Keratinocyte (primary cell): ENCODE results near the gene ASIC2. TPM values are rescaled to one million over a fixed set of nuclear protein-coding genes. Genes with fewer than 3 reads are reported as not detected.

Experiments
- DNase-seq: peaks from one replicate; pipeline ENCODE4 v3.0.0-alpha.2; 2011; ENCODE audit warnings: low read depth, missing footprints, low spot score
- FAIRE-seq: peaks from 2 replicates; lab custom pipeline; 2011; peaks lifted over from hg19 to GRCh38; lab: Jason Lieb, UNC
- H2AFZ ChIP-seq: 2 replicates; pipeline ENCODE4 v1.6.0; 2012; ENCODE audit warnings: low read length, control low read depth, inconsistent platforms; ENCODE audit not compliant: control insufficient read depth
- H3K27ac ChIP-seq: 2 replicates; pipeline ENCODE4 v1.5.1; 2011; ENCODE audit warnings: low read length; ENCODE audit not compliant: control insufficient read depth, insufficient read depth
- H3K27me3 ChIP-seq: 3 replicates; pipeline ENCODE4 v1.6.0; 2011; ENCODE audit warnings: low read length; ENCODE audit not compliant: control insufficient read depth, insufficient read depth; ENCODE audit errors: extremely low read depth
- H3K36me3 ChIP-seq, 2 experiments: 2 replicates in 1 of 2; 3 replicates in 1 of 2; pipeline ENCODE4 v1.5.1; 2011; ENCODE audit warnings: low read length in 2 of 2, mild to moderate bottlenecking in 1 of 2; ENCODE audit not compliant: control insufficient read depth in 2 of 2, insufficient read depth in 2 of 2; ENCODE audit errors: extremely low read depth in 1 of 2
- H3K4me1 ChIP-seq: 3 replicates; pipeline ENCODE4 v1.5.1; 2011; ENCODE audit warnings: low read length; ENCODE audit not compliant: control insufficient read depth, insufficient read depth; ENCODE audit errors: extremely low read depth
- H3K4me2 ChIP-seq: 3 replicates; pipeline ENCODE4 v1.6.0; 2011; ENCODE audit warnings: low read depth, low read length; ENCODE audit not compliant: control insufficient read depth, insufficient read depth; ENCODE audit errors: extremely low read depth
- H3K4me3 ChIP-seq, 3 experiments: fragments of 200-600 bp in 1 of 3; sonication (generic) in 1 of 3; 2 replicates in 2 of 3; 3 replicates in 1 of 3; pipeline ENCODE4 v1.5.1; 2011 to 2016; ENCODE audit warnings: low read length in 3 of 3, mild to moderate bottlenecking in 3 of 3, control low read depth in 2 of 3, inconsistent platforms in 1 of 3, low read depth in 1 of 3, mixed read lengths in 1 of 3, mixed run types in 1 of 3, moderate library complexity in 1 of 3; ENCODE audit not compliant: control insufficient read depth in 2 of 3, insufficient read depth in 2 of 3; ENCODE audit errors: extremely low read depth in 1 of 3
- H3K79me2 ChIP-seq: 2 replicates; pipeline ENCODE4 v1.6.0; 2012; ENCODE audit warnings: low read length; ENCODE audit not compliant: control insufficient read depth, insufficient read depth
- H3K9ac ChIP-seq: 3 replicates; pipeline ENCODE4 v1.6.0; 2011; ENCODE audit warnings: low read length; ENCODE audit not compliant: control insufficient read depth, insufficient read depth; ENCODE audit errors: extremely low read depth
- H3K9me1 ChIP-seq: 3 replicates; pipeline ENCODE4 v1.6.0; 2011; ENCODE audit warnings: low read length; ENCODE audit not compliant: control insufficient read depth, insufficient read depth; ENCODE audit errors: extremely low read depth
- H3K9me3 ChIP-seq: 2 replicates; pipeline ENCODE4 v1.5.1; 2012; ENCODE audit warnings: low read depth, low read length; ENCODE audit not compliant: control insufficient read depth
- H4K20me1 ChIP-seq: 3 replicates; pipeline ENCODE4 v1.6.0; 2011; ENCODE audit warnings: low read length; ENCODE audit not compliant: control insufficient read depth, insufficient read depth; ENCODE audit errors: extremely low read depth
- EZH2 ChIP-seq: IDR thresholded peaks from one replicate; pipeline ENCODE4 v1.6.1; 2012; ENCODE audit warnings: inconsistent platforms, mild to moderate bottlenecking, low read length, moderate library complexity
- dilution Hi-C: fragments of 300-500 bp; cut with MboI; formaldehyde crosslinking; loops from one replicate; pipeline ENCODE4 v1.7.0; 2020; ENCODE audit warnings: low sequenced_read_pairs; ENCODE audit not compliant: extremely low pct_ligation_motif_present
- polyA plus RNA-seq, 5 experiments: library from polyadenylated mRNA; depleted of rRNA in 3 of 5; stranded (reverse) in 3 of 5; stranded (forward) in 1 of 5; unstranded in 1 of 5; fragments of >200 nt; gene quantifications; 1 replicate in 1 of 5; 2 replicates in 3 of 5; 3 replicates in 1 of 5; pipeline versions ENCODE4 v1.2.1 to v1.2.3, GENCODE V29; 2011 to 2012; ENCODE audit warnings: missing spikeins in 2 of 5, low read depth in 1 of 5, low replicate concordance in 1 of 5
- TF ChIP-seq, protein P1 (sequence below), 3 experiments: IDR thresholded peaks in 1 of 3; conservative IDR thresholded peaks in 1 of 3; optimal IDR thresholded peaks in 1 of 3; 2 replicates in 2 of 3; 3 replicates in 1 of 3; pipeline versions ENCODE3 to v1.5.1; 2011; ENCODE audit warnings: low read length in 3 of 3, mild to moderate bottlenecking in 3 of 3, moderate library complexity in 2 of 3, control low read depth in 1 of 3, inconsistent platforms in 1 of 3; ENCODE audit not compliant: insufficient read depth in 2 of 3; ENCODE audit errors: extremely low read depth in 1 of 3

The ASIC2 gene
- polyA plus RNA-seq, 1 donor (not counting 4 experiments of a cell fraction or from before 2014, with no cell fraction given), result not detected

DNA sequence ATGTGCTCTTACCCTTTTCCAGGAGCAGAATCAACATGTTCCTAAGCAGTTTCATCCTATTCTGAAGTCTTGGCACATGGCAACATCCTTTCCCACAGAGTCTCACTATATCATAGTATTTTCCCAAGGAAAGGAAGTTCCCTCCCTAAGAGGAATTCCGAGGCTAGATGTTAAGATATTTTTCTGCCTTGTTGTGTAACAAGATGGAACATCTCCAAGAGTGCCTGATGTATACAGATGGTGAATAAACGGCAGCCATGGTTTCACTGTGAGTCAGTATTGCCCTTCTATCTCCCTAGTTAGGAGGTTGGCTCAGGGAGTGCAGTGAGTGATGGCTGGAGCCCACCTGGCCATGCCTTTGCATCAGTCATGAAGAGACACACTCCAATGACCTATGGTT, 253.2 kb downstream of the ASIC2 start:
- Histone ChIP-seq H3K9me1 (no peaks in the 10 kb centered on the region), H3K9ac (no peak overlapping the region), H2AFZ (no peak overlapping the region), H3K9me3 (no peaks in the 10 kb centered on the region), H4K20me1 (no peaks in the 10 kb centered on the region), H3K4me2 (peak overlapping the region; percentile 47), H3K79me2 (no peaks in the 10 kb centered on the region), H3K4me3 (no peak overlapping the region), H3K27me3 (no peaks in the 10 kb centered on the region), H3K27ac (no peak overlapping the region), H3K4me1 (peaks cover 7% of the 10 kb centered on the region), H3K36me3 (no peaks in the 10 kb centered on the region)
- DNase-seq (peak; percentile 11), FAIRE-seq (peak; percentile 87)
- TF ChIP-seq EZH2, result no peak
- TF ChIP-seq, protein P1, sequence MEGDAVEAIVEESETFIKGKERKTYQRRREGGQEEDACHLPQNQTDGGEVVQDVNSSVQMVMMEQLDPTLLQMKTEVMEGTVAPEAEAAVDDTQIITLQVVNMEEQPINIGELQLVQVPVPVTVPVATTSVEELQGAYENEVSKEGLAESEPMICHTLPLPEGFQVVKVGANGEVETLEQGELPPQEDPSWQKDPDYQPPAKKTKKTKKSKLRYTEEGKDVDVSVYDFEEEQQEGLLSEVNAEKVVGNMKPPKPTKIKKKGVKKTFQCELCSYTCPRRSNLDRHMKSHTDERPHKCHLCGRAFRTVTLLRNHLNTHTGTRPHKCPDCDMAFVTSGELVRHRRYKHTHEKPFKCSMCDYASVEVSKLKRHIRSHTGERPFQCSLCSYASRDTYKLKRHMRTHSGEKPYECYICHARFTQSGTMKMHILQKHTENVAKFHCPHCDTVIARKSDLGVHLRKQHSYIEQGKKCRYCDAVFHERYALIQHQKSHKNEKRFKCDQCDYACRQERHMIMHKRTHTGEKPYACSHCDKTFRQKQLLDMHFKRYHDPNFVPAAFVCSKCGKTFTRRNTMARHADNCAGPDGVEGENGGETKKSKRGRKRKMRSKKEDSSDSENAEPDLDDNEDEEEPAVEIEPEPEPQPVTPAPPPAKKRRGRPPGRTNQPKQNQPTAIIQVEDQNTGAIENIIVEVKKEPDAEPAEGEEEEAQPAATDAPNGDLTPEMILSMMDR (optimal IDR thresholded peaks at IDR 0.05 in 1 of 3, IDR thresholded peaks at IDR 0.05 in 1 of 3, conservative IDR thresholded peaks at IDR 0.05 in 1 of 3; ENCODE audit: extremely low read depth in 1 of 3, insufficient read depth in 2 of 3, low read length in 3 of 3), result no peak
- dilution Hi-C loops, result no loop called here

DNA sequence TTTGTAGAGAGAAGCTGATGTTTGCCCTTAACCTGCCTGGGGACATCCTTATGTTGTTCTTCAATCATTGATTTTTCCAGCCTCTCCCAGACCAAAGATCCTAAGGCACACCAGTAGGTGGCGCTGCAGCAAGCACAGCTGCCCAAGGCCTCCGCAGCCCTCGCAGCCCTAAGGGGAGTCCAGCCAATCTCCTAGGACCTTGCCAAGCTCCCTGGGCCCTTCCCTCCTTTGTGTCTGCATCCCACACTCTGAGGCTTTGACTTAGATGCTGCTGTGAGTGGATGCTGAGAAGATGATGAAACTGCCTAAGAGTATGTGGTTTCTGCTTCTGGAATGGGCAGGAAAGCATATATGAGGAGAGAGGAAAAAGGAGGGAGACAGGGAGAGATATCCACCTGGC, 254.4 kb downstream of the ASIC2 start:
- H3K79me2 ChIP-seq, result no peaks in the 10 kb centered on the region
- DNase-seq (no peak), FAIRE-seq (peak; percentile 82)
- no peak overlapping the region for H3K4me3 ChIP-seq
- no peaks in the 10 kb centered on the region for H3K9me3 ChIP-seq
- H3K9ac ChIP-seq, result no peak overlapping the region
- no peak overlapping the region for H3K4me2 ChIP-seq
- H3K4me1 ChIP-seq, result peaks cover 7% of the 10 kb centered on the region
- no peaks in the 10 kb centered on the region for H4K20me1 ChIP-seq
- dilution Hi-C loops, result no loop called here
- H2AFZ ChIP-seq, result no peak overlapping the region
- no peaks in the 10 kb centered on the region for H3K9me1 ChIP-seq
- TF ChIP-seq EZH2, result no peak
- TF ChIP-seq, protein P1 (optimal IDR thresholded peaks at IDR 0.05 in 1 of 3, IDR thresholded peaks at IDR 0.05 in 1 of 3, conservative IDR thresholded peaks at IDR 0.05 in 1 of 3; ENCODE audit: extremely low read depth in 1 of 3, insufficient read depth in 2 of 3, low read length in 3 of 3), result peak; percentile 75 to 90 (median 80)
- H3K27ac ChIP-seq, result no peak overlapping the region
- H3K36me3 ChIP-seq, result no peaks in the 10 kb centered on the region
- no peaks in the 10 kb centered on the region for H3K27me3 ChIP-seq
